Mucosa of descending colon (tissue), 3 donors: ENCODE measurements around the gene PCGF2. TPM values are rescaled to one million over a fixed set of nuclear protein-coding genes. Genes with fewer than 3 reads are reported as not detected.

Experiments
- ATAC-seq: fragments of 200-7000 bp; cut with Tn5 transposase; one replicate; pipeline ENCODE4 v1.9.1; 2020; ENCODE audit warnings: mild to moderate bottlenecking, moderate library complexity
- DNase-seq, 3 donors: peaks; one replicate each; pipeline ENCODE4 v3.0.0-alpha.2; 2020
- H3K36me3 ChIP-seq: fragments of 200-600 bp; one replicate; pipeline ENCODE4 v1.8.0; 2021; ENCODE audit warnings: low read depth, mild to moderate bottlenecking
- H3K4me1 ChIP-seq: fragments of 200-600 bp; one replicate; pipeline ENCODE4 v1.8.0; 2021; ENCODE audit warnings: low read depth, mild to moderate bottlenecking
- H3K4me3 ChIP-seq: fragments of 200-600 bp; one replicate; pipeline ENCODE4 v1.8.0; 2021; ENCODE audit warnings: mild to moderate bottlenecking
- H3K9me3 ChIP-seq: fragments of 200-600 bp; one replicate; pipeline ENCODE4 v1.8.0; 2021; ENCODE audit warnings: mild to moderate bottlenecking
- CTCF ChIP-seq: fragments of 200-600 bp; IDR thresholded peaks from one replicate; pipeline ENCODE4 v1.8.0; 2022; ENCODE audit warnings: antibody characterized with exemption, mild to moderate bottlenecking
- intact Hi-C, 2 donors: fragments of 100-400 bp; cut with DNase I in 1 of 2; cut with micrococcal nuclease in 1 of 2; formaldehyde crosslinking; loops; one replicate each; pipeline versions ENCODE4 v1.11.0 to v1.11.1; 2022; cut with DNase I, micrococcal nuclease
- microRNA-seq: library from miRNA; unstranded; fragments of <30 nt; microRNA quantifications from one replicate; pipeline ENCODE4, GENCODE V29; 2019
- total RNA-seq, 3 donors: library from RNA; stranded (reverse); fragmentation: NEBNext Ultra II Directional in 2 of 3; extraction: Animal tissue kit (Norgen Biotek cat#: 25700) in 2 of 3; gene quantifications; one replicate each; pipeline versions ENCODE4 v1.2.1 to v1.2.4, GENCODE V29; 2021 to 2023
- donor health status: DM: no; HTN: no; CAD: no; lungs with moderate emphysema.
- donor health status: DM: no; HTN: no; CAD: no.
- donor health status: DM: no; HTN: yes; CAD: no.

PCGF2 gene
- total RNA-seq, 3 donors from 2014 or later: 23.8 to 30.7 (median 25.5) TPM

- DNase-seq (no peak), ATAC-seq (no peak)
- no peaks in the 10 kb centered on the region for H3K36me3 ChIP-seq
- H3K4me3 ChIP-seq: no peak overlapping the region
- TF ChIP-seq CTCF: no peak
- peaks cover 4% of the 10 kb centered on the region for H3K4me1 ChIP-seq
- intact Hi-C loops: no loop called here
- no peaks in the 10 kb centered on the region for H3K9me3 ChIP-seq
Measured at GRCh38 chr17:38690386-38690785, 57.8 kb downstream of the PCGF2 start.

- Histone ChIP-seq H3K4me3 (no peak overlapping the region), H3K4me1 (no peaks in the 10 kb centered on the region), H3K9me3 (no peaks in the 10 kb centered on the region), H3K36me3 (no peaks in the 10 kb centered on the region)
- TF ChIP-seq CTCF: no peak
- ATAC-seq (no peak), DNase-seq (no peak)
- intact Hi-C loops: no loop called here
Measured at GRCh38 chr17:38687286-38687685, 60.9 kb downstream of the PCGF2 start.

GRCh38 chr17:38685491-38685890, 62.6 kb downstream of the PCGF2 start:
- DNase-seq (no peak), ATAC-seq (peak; percentile 21)
- Histone ChIP-seq H3K4me3 (no peak overlapping the region), H3K4me1 (no peaks in the 10 kb centered on the region), H3K36me3 (no peaks in the 10 kb centered on the region), H3K9me3 (no peaks in the 10 kb centered on the region)
- intact Hi-C loops: no loop called here
- TF ChIP-seq CTCF: no peak

Small RNA genes within 50 kb of the gene (microRNA-seq; reads per million reads assigned to microRNA genes)
- gene MIR4726 (not detected), gene MIR4734 (not detected)

Other genes starting within 250 kb of the PCGF2 start
- gene SRCIN1, start 142.4 kb downstream of the PCGF2 start, total RNA-seq: 1 to 10 TPM; 2.3 to 7.0 (median 2.5) TPM
- 1 to 10 TPM in 1 of 3 donors, under 1 TPM in 1, not detected in 1; 0.75 to 1.1 TPM for gene EPOP, start 73.4 kb downstream of the PCGF2 start, total RNA-seq
- 100 to 1,000 TPM in 2 of 3 donors, 10 to 100 TPM in 1; 90.1 to 164 (median 112) TPM for gene MLLT6, start 43.1 kb downstream of the PCGF2 start, total RNA-seq
- gene CISD3, start 18.0 kb downstream of the PCGF2 start, total RNA-seq: 100 to 1,000 TPM in 1 of 3 donors, 10 to 100 TPM in 2; 60.8 to 101 (median 91.8) TPM
- 100 to 1,000 TPM; 129 to 197 (median 145) TPM for gene PSMB3, start 4.4 kb upstream of the PCGF2 start, total RNA-seq
- gene PIP4K2B, start 51.2 kb upstream of the PCGF2 start, total RNA-seq: 10 to 100 TPM; 16.7 to 44.8 (median 20.6) TPM
- 10 to 100 TPM; 21.7 to 26.5 (median 25.6) TPM for gene CWC25, start 77.0 kb upstream of the PCGF2 start, total RNA-seq
- 1,000 to 10,000 TPM in 1 of 3 donors, 100 to 1,000 TPM in 2; 838 to 1,044 (median 919) TPM for gene RPL23, start 105.4 kb upstream of the PCGF2 start, total RNA-seq
- 100 to 1,000 TPM; 163 to 286 (median 276) TPM for gene LASP1, start 121.7 kb upstream of the PCGF2 start, total RNA-seq
- gene FBXO47, start 219.1 kb upstream of the PCGF2 start, total RNA-seq: not detected